Lower leg skin (tissue), 4 donors: ENCODE data around the gene CHST5. TPM values are rescaled to one million over a fixed set of nuclear protein-coding genes. Genes with fewer than 3 reads are reported as not detected.
"Not testable (repeated sequence)": the region's sequence is repeated elsewhere in the genome, so short reads cannot be mapped to it uniquely, and the experiment has no call there.

Experiments
- DNase-seq, 2 donors: peaks; one replicate each; pipeline ENCODE4 v3.0.0-alpha.2; 2019; ENCODE audit warnings: low spot score in 2 of 2
- H3K4me3 ChIP-seq: fragments of 200-600 bp; sonication (generic); 2 replicates; pipeline ENCODE4 v1.5.1; 2017; ENCODE audit warnings: mild to moderate bottlenecking, low read depth; ENCODE audit not compliant: poor library complexity, severe bottlenecking
- CTCF ChIP-seq, 3 donors: fragments of 450-650 bp; IDR thresholded peaks; one replicate each; pipeline ENCODE4 v1.5.1; 2016; ENCODE audit warnings: antibody characterized with exemption in 3 of 3, mild to moderate bottlenecking in 3 of 3, moderate library complexity in 2 of 3
- POLR2A ChIP-seq, 2 donors: fragments of 450-650 bp; IDR thresholded peaks; one replicate each; pipeline ENCODE4 v1.6.1; 2016 to 2017; ENCODE audit warnings: antibody characterized with exemption in 2 of 2, mild to moderate bottlenecking in 1 of 2, moderate library complexity in 1 of 2
- WGBS, 2 donors: methylation state at CpG; one replicate each; pipeline ENCODE4 v1.1.5; 2018; 5-methylcytosine and 5-hydroxymethylcytosine counted together
- intact Hi-C: fragments of 100-400 bp; cut with DNase I; formaldehyde crosslinking; loops from one replicate; pipeline ENCODE4 v1.15.0; 2023; ENCODE audit warnings: low total_unique reads
- total RNA-seq, 4 donors: library from RNA; depleted of rRNA; stranded (reverse); fragments of >200 nt; gene quantifications; one replicate each; pipeline ENCODE4 v1.1.0, GENCODE V29; 2016

The CHST5 gene
- total RNA-seq, 4 donors from 2014 or later = 0.83 TPM; not detected in 3

GRCh38 chr16:75514296-75514695 is 21.6 kb downstream of the CHST5 start:
- no peak for DNase-seq
- WGBS, 2 donors = 95% methylated on average over 11 of the region's 11 CpGs
- no peak for TF ChIP-seq CTCF (IDR thresholded peaks at IDR 0.05)
- intact Hi-C loops = no loop called here
- H3K4me3 ChIP-seq = no peak overlapping the region

DNA sequence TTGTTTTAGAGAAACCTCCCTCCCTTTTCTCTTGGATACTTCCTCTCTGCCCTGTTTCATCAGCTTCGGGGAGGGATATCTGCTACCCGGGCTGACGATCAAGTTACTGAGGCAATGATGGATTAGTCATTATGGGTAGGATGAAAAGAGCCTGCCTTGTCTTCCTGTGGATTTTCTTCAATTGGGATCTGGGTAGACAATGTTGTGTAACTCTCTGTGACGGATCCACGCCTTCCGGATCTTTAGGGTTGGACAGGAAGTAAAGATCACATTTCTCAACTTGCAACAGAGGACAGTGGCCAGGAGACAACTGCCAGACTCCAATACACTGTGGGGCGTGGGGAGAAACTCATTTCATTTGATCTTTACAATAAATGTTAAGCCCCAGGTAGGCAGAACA is 29.3 kb downstream of the CHST5 start:
- intact Hi-C loops = no loop called here
- no peak overlapping the region for H3K4me3 ChIP-seq
- DNase-seq = peak in 1 of 2 donors; percentile 81
- TF ChIP-seq CTCF (IDR thresholded peaks at IDR 0.05) (no peak), POLR2A (IDR thresholded peaks at IDR 0.05) (no peak)
- 14 to 24% methylated on average over 7 of the region's 7 CpGs for WGBS, 2 donors

GRCh38 chr16:75506107-75506506 is 29.8 kb downstream of the CHST5 start:
- no peak for DNase-seq
- H3K4me3 ChIP-seq = no peak overlapping the region
- TF ChIP-seq CTCF (IDR thresholded peaks at IDR 0.05) = no peak
- TF ChIP-seq POLR2A (IDR thresholded peaks at IDR 0.05) = no peak
- 66 to 67% methylated on average over 3 of the region's 3 CpGs for whole genome bisulfite sequencing, 2 donors
- intact Hi-C loops = no loop called here

DNA sequence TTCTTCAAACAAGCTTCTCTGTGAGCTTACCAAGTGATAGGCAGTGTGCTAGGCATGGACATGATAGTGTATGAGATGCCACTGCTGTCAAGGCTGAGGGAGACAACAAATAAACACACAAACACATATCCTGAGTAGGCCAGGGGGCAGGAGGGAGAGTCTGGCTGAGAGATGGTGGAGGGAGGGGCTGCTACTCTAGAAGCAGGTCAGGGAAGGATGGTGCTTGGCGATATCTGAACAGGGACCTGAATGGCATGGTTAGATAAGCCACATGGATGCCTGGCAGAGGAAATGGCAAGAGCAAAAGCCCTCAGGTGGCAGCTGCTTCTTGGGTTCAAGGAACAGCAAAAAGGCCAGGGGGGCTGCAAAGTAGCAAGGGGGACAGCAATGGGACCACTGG is 32.1 kb downstream of the CHST5 start:
- WGBS, 2 donors = 88 to 100% methylated on average over 1 of the region's 1 CpG
- intact Hi-C loops = no loop called here
- no peak overlapping the region for H3K4me3 ChIP-seq

DNA sequence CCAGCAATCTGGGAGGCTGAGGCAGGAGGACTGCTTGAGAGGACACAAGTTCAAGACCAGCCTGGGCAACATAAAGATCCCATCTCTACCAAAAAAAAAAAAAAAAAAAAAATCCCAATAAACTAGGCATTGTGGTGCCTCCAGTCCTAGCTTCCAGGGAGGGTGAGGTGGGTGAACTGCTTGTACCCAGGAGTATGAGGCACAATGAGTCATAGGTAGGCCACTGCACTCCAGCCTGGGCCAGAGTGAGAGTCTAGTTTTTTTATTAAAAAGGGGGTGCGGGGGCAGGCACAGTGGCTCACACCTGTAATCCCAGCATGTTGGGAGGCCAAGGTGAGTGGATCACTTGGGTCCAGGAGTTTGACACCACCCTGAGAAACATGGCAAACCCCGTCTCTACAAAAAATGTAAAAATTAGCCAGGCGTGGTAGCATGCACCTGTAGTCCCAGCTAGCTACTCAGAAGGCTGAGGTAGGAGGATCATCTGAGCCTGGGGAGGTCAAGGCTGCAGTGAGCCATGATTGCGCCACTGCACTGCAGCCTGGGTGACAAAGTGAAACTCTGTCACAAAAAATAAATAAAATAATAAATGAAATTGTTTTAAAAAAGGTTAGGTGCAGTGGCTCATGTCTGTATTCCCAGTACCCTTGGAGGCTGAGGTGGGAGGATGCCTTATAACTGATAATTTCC is 32.8 kb downstream of the CHST5 start:
- intact Hi-C loops = no loop called here
- H3K4me3 ChIP-seq = no peak overlapping the region
- TF ChIP-seq POLR2A (IDR thresholded peaks at IDR 0.05) = no peak
- no peak for TF ChIP-seq CTCF (IDR thresholded peaks at IDR 0.05)
- 92 to 95% methylated on average over 4 of the region's 4 CpGs for WGBS, 2 donors
- DNase-seq = no peak

More for the DNA sequence above, 32.1 kb downstream of the CHST5 start:
- TF ChIP-seq CTCF (IDR thresholded peaks at IDR 0.05) = no peak
- no peak for TF ChIP-seq POLR2A (IDR thresholded peaks at IDR 0.05)
- DNase-seq = no peak

GRCh38 chr16:75501820-75502219 is 34.1 kb downstream of the CHST5 start:
- 36 to 48% methylated on average over 6 of the region's 6 CpGs for WGBS, 2 donors
- intact Hi-C loops, DNase-seq, H3K4me3 ChIP-seq: not testable (repeated sequence)
